Adrenal gland (tissue), 5 donors: ENCODE measurements around the gene PDCD7.
"Not testable (repeated sequence)": the region's sequence is repeated elsewhere in the genome, so short reads cannot be mapped to it uniquely, and the experiment has no call there.

Source experiments
- CTCF ChIP-seq, 6 experiments: fragments of 450-650 bp in 4 of 6; fragments of 200-600 bp in 2 of 6; sonication (generic) in 1 of 6; IDR thresholded peaks; 1 replicate in 5 of 6; 2 replicates in 1 of 6; pipeline versions ENCODE4 v1.5.1 to v1.8.0; 2016 to 2021; ENCODE audit warnings: antibody characterized with exemption in 6 of 6, mild to moderate bottlenecking in 2 of 6, moderate library complexity in 1 of 6
- POLR2A ChIP-seq, 2 donors: fragments of 450-650 bp; IDR thresholded peaks; one replicate each; pipeline ENCODE4 v1.6.1; 2017; ENCODE audit warnings: antibody characterized with exemption in 2 of 2, mild to moderate bottlenecking in 2 of 2, moderate library complexity in 1 of 2
- donor health status: DM: no; HTN: no; CAD: no.

- not testable (repeated sequence) for TF ChIP-seq POLR2A, CTCF (IDR thresholded peaks at IDR 0.05)
Observed at GRCh38 chr15:65093793-65094170, 39.8 kb downstream of the PDCD7 start.
